Measurements from ENCODE around the gene H1-8.

DNA sequence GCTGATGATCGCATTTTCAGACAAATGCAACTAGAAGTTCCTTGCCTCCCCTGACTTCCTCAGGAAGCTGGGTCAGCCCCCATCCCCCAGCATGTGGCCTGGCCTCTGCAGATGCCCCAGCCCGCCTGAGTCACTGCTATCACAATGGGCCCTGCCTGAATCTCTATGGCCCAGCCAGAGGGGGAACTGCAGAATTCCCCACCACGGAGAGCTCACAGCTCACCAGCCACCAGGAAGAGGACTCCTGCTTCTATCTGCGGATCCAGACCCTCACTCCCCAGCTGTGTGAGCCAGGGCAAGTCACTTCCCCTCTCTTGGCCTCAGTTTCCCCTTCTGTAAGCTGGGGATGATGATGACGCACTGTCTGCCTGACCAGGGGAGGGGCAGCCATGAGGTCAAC lies 56.6 kb downstream of the H1-8 start:
- TF ChIP-seq, protein P1, sequence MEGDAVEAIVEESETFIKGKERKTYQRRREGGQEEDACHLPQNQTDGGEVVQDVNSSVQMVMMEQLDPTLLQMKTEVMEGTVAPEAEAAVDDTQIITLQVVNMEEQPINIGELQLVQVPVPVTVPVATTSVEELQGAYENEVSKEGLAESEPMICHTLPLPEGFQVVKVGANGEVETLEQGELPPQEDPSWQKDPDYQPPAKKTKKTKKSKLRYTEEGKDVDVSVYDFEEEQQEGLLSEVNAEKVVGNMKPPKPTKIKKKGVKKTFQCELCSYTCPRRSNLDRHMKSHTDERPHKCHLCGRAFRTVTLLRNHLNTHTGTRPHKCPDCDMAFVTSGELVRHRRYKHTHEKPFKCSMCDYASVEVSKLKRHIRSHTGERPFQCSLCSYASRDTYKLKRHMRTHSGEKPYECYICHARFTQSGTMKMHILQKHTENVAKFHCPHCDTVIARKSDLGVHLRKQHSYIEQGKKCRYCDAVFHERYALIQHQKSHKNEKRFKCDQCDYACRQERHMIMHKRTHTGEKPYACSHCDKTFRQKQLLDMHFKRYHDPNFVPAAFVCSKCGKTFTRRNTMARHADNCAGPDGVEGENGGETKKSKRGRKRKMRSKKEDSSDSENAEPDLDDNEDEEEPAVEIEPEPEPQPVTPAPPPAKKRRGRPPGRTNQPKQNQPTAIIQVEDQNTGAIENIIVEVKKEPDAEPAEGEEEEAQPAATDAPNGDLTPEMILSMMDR (IDR thresholded peaks at IDR 0.05), result no peak
- no peak for TF ChIP-seq POLR2A (IDR thresholded peaks at IDR 0.05)
